ENCODE measurements around the gene SEMA3E. TPM values are rescaled to one million over a fixed set of nuclear protein-coding genes. Genes with fewer than 3 reads are reported as not detected.

SEMA3E gene
- total RNA-seq, 1 donor from 2014 or later = 4.1 TPM

DNA sequence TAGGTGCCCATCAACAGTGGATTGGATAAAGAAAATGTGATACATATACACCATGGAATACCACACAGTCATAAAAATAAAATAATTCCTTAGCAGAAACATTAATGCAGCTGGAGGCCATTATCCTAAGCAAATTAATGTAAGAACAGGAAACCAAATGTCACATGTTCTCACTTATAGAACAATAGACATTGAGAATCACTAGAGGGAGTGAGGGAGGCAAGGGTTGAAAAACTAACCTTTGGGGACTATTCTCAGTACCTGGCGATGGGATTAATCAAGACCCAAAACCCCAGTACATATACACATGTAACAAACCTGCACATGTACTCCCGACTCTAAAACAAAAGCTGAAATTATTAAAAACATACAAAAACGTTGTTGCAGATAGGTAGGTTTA is 222.6 kb downstream of the SEMA3E start:
- DNase-seq (ENCODE audit: low spot score) = no peak
- ATAC-seq = no peak
- intact Hi-C loops (cut with DNase I) = no loop called here

DNA sequence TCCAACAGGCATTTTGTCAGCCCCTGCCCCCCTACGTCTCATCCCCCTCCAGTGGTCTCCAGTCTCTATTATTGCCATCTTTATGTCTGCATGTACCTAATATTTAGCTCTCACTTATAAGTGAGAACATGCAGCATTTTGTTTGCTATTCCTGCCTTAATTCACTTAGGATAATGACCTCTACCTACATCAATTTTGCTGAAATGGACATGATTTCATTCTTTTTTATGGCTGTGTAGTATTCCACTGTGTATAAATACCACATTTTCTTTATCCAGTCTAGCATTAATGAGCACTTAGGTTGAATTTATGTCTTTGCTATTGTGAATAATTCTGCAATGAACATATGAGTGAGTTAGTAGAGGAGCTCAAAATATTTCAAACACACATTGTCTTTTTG is 229.9 kb downstream of the SEMA3E start:
- intact Hi-C loops (cut with DNase I) = no loop called here
- DNase-seq (ENCODE audit: low spot score) (no peak), ATAC-seq (no peak)

DNA sequence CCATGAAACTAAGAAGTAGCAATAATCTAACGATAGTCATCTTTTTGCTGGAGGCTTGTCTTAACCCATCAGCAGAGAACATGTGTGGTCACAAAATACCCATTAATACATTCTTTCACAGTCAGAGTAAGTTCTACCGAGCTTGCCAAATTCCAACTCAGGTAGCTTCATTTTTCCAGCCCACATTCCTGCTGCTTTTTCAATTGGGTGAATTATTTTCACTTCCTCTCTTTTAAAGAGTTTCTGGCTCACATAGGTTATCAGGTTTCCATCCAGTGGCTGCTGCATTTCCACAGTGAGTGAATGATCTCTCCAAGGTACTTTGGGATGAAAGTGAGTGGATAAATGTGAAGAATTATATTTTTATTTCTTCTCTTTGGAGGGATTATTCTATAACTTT is 233.1 kb downstream of the SEMA3E start:
- ATAC-seq (no peak), DNase-seq (ENCODE audit: low spot score) (no peak)
- intact Hi-C loops (cut with DNase I) = no loop called here

DNA sequence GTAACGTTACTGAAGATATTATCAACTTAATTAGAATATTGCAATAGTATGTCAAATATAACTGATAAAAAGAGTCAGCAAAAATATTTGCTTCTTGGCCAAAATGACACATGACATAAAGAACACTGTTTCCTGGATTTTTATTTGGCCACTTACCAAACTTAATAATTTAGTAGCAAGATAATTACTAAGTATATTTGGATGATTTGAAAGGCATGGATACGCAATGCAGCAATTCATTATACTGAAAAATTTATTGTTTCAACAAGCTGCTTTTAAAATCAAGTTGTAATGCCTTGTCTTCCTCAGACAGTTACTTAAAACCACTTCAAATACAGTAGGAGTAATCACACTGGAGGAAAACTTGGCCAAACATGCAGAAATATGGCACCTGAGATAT is 234.0 kb downstream of the SEMA3E start:
- no peak for DNase-seq (ENCODE audit: low spot score)
- intact Hi-C loops (cut with DNase I) = loop anchor here (5.0 kb wide), 1 partner anchor 242 kb away; no protein-coding TSS in a partner anchor
- no peak for ATAC-seq

DNA sequence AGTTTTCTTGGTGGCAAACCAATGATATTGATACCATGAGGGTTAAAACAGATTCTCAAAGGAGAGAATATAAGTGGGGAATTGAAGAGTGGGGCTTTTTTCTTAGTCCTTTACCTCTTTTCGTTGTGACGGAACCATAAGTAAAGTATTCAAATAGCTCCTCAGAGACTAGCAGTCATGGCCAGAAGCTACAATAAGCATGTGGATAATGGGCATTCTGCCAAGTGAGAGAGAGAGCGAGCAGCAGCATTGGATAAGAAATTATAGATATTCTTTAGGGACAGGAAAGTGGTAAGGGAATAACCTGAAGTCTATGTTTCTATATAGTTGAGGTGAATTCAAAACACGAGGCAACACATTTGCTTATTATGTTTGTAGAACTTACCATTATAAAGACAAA is 235.1 kb downstream of the SEMA3E start:
- intact Hi-C loops (cut with DNase I) = loop anchor here (5.0 kb wide), 1 partner anchor 243 kb away; no protein-coding TSS in a partner anchor
- ATAC-seq (no peak), DNase-seq (ENCODE audit: low spot score) (no peak)

DNA sequence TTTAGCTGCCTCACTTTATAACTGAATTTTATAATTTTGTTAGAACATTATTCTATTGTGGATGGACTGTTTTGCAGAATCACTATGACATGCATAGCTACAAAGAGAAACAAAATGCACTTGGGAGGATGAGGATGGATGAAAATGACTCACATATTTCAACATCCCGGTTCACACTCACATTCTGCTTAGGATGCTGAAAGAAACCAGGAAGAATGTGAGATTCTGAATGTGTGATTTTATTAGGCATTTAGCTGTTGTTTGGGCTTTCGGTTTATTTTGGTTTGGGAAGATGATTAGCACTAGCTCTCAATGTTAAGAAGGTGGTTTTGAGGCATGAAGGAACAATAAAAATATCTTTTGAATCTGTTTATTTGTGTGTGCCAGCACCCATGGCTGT is 235.5 kb downstream of the SEMA3E start:
- ATAC-seq (no peak), DNase-seq (ENCODE audit: low spot score) (no peak)
- intact Hi-C loops (cut with DNase I) = loop anchor here (5.0 kb wide), 1 partner anchor 244 kb away; no protein-coding TSS in a partner anchor

DNA sequence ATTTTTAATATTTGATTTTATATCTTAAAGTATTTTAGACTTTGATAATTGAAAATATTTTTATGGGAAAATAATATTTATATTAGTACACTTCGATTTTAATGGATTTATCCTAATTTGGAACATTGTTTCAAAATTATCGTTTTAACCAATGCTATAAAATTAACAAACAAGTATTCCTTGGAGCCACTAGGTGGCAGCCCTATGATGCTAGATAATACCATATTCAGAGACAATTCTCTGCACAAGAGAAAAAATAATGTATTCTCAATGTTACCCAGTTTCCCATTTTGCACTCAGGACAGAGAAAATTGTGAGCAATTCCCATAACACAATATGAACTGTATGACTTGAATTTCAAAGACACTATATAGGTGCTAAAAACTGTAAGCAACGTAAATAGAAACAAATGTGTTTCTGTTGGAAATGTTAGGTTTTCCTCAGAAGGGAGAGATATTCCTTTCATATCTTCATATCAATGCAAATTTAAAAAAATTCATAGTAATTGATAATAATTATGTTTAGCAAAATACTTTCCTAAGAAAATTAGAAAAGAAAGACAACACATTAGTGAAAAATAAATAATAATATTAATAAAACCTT is 237.8 kb downstream of the SEMA3E start:
- no peak for ATAC-seq
- intact Hi-C loops (cut with DNase I) = loop anchor here (5.0 kb wide), 1 partner anchor 246 kb away; no protein-coding TSS in a partner anchor

DNA sequence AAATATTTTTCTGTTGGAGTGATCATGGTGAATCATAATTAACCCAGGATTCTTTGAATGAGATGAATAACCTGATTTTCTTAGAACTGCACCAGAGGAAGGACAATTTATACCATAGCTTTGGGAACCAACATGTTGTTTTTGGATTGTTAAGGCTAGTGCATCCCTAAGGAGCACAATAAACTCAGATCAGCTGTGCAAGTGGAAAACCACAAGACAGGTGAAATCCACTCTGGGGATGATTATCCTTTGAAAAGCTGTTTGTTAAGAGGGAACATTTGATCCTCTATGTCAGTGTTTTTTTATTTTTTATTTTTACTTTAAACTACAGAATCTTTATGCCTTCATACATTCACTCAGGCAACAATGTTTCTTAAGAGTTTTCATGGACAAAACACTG is 254.2 kb downstream of the SEMA3E start:
- intact Hi-C loops (cut with DNase I) = no loop called here
- DNase-seq (ENCODE audit: low spot score) (no peak), ATAC-seq (no peak)

More for the DNA sequence above, 237.8 kb downstream of the SEMA3E start:
- DNase-seq (ENCODE audit: low spot score) = no peak

DNA sequence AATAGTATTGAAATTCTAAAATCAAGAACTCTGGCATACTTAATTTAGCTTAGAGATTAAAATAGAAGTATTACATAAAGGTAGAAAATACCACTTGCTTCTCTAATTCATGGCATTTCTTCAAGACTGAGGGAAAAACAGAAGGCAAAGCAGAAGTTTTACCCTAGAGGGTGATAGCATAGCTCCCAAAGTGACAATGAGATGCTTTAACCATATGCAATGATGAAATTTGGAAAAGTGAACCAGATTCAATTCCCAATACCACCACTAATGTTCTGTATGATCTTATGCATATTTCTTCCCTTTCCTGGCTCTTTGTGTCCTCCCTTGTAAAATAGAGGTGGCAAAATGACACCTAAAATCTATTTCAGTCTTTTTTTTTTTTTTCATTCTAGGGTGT is 260.5 kb downstream of the SEMA3E start:
- intact Hi-C loops (cut with DNase I) = no loop called here
- ATAC-seq (no peak), DNase-seq (ENCODE audit: low spot score) (no peak)

DNA sequence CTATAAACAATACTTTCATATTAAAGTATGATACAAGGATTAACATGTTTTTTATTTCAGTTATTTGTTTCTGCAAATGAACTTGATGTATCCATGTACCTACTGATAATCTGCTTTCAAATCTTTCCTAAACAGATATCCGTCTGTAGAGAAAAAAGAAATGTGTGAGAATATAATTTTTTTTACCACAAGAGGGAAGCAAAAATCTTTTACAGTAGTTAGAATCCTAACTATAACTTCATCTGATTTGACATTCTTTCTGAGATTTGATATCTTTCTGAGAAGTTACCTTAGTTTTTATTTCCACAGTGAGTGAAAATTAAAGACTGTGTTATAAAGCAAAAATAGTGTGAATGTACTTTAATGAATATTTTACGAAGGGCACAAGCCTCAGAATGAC is 282.3 kb downstream of the SEMA3E start:
- intact Hi-C loops (cut with DNase I) = no loop called here
- no peak for ATAC-seq
- DNase-seq (ENCODE audit: low spot score) = no peak

DNA sequence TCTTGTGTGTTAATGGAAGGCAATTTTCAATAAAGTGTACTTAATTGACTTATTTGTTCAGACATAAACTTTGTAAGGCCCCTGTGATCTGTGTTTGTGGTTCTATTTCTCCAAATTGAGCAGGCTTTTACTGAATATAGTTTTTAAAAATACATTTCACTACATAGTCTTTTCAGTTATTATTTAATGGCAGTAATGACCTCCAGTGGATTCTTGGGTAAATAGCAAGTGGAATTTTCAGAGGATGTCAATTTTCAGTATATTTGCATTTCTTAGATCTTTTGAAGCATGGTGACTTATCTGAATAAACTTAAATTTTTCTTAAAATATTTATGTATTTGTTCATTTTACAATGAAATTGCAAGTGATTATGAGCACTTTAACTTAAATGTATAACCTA is 283.2 kb downstream of the SEMA3E start:
- no peak for DNase-seq (ENCODE audit: low spot score)
- intact Hi-C loops (cut with DNase I) = no loop called here
- ATAC-seq = no peak

DNA sequence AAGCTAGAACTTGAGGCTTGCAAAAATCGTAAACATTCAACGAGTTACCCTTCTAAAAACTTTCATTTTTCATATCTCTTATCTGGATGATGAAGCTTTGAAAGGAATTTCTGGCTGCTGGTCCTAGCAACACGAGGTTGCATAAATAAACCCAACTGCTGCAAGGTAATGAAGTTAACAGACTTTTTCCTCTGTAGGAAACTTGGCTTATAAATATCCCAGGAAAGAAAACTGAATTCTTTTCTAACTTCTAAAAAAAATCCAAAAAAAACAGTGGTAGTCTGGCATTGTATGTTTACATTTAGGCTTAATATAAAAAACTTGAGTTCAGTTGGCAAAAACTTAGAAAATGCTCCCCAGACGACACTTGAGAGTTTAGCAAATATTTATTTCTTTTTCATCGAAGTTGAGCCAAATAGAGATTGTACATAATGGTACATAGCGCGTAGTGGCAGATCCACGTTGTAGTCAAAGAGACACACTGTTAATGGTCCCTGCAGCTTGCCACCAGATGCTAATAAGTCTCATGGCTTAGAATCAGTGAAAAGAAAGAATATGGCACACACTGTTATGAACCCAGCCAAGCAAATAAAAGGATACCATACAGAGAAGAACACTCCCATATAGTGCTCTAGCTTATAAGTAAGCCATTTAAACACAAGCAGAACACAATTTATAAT is 285.9 kb downstream of the SEMA3E start:
- DNase-seq (ENCODE audit: low spot score) = no peak
- intact Hi-C loops (cut with DNase I) = no loop called here
- ATAC-seq = no peak

DNA sequence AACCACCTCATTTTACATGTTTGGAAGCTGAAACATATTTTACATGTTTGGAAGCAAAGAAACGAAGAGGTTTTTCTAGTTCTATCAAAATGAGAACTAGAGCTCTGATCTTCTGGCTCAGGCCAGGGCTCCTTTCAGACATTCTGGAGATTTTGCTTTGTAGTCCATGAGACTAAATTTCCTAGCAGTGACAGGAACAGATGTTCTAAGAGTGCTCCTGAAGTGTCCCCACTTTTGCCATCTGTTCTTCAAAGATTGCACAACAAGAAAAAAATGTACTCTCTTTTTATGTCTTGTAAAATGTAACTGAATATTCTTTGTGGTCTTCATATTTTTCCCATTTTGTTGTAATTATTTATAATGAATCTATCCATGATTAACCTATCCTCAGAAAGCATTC is 289.8 kb downstream of the SEMA3E start:
- no peak for DNase-seq (ENCODE audit: low spot score)
- intact Hi-C loops (cut with DNase I) = loop anchor here (10.0 kb wide), 1 partner anchor 1876 kb away; no protein-coding TSS in a partner anchor
- ATAC-seq = no peak

DNA sequence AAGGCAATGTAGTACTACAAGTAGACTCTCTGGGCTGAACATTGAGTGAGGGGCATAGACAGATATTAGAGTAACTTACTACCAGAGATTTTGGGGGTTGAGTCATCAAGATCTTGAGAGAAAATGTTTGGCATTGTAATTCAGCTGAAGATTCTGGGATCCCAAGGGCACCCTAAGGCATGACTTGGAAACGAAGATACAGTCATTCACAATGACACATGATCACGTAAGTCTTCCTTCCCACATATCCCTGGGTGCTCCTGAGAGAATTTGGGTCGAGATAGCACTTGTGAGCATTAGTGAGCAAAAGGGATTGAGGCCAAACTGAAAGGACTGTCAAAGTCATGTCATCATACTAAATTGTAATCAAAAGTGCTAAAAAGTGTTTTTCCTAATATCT is 293.8 kb downstream of the SEMA3E start:
- DNase-seq (ENCODE audit: low spot score) (no peak), ATAC-seq (no peak)
- intact Hi-C loops (cut with DNase I) = loop anchor here (10.0 kb wide), 1 partner anchor 1880 kb away; no protein-coding TSS in a partner anchor

DNA sequence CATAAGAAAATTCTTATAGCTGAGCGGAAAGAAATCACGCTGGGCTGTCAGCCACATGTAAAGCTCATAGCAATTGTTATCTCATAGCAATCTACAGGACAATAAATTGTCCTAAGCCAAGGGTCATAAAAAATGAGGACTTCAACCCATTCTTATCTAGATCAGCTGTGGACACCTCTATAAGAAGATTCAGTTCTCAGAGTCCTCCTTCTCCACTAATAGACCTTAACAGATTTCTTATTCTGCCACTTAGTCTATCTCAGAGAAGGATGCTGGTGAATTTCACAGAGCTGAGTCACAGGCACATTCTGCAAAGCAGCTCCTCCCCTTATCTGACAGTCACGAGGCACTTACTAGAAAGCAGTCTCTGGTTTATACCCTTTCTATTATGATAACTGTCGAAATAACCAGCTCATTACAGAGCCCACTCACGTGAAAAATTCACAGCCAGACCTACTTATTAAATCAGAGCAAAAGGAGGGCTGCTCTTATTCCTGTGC is 300.9 kb downstream of the SEMA3E start:
- no peak for ATAC-seq
- intact Hi-C loops (cut with DNase I) = no loop called here
- DNase-seq (ENCODE audit: low spot score) = no peak

DNA sequence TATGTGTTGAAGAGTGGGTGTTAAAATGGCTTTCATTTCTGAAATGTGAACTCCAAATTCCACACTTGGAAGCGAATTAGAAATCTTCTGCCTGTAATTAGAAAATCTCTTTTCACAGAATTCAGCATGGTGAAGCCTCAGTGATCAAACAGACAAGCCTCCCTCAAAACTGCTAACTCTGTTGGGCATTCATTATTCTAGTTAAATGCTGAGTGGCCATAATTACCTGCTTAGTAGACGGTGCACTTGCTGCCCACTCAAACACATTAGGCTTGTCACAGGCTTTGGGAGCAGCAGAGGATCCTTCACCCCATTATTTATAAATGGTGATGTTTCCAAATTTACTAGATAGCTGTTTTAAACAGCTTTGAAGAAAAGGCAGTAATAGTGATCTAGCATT is 309.0 kb downstream of the SEMA3E start:
- intact Hi-C loops (cut with DNase I) = no loop called here
- no peak for DNase-seq (ENCODE audit: low spot score)
- no peak for ATAC-seq

DNA sequence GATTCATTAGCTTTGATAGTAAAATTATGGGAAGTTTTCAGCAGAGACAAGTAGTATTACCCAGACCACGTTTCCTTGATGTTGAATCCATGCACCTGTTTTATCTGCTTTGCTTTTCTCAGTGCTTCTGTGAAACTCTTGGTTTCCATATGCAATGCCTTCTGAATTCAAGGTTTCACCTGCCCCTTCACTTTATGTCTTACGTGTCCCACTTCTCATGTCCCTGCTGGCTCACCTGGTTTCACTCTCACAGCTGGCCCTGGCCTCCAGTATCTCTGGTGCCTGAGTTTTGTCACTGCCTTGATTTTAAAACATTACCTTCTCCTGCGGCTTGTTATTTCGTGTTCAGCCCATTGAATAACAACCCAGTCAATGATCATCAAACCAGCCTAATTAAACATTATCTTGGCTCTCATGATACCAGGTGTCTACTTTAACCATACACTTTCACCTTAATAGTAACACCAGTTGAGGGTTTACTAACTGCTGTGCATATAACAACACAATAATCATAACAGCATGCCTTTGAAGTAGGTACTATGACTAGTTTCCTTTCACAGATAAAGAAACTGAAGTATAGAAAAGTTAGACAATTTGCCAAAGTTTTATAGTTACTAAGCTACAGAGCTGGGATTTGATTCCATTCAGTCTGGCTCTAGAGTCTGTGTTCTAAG is 310.5 kb downstream of the SEMA3E start:
- DNase-seq (ENCODE audit: low spot score) (no peak), ATAC-seq (no peak)
- intact Hi-C loops (cut with DNase I) = no loop called here

DNA sequence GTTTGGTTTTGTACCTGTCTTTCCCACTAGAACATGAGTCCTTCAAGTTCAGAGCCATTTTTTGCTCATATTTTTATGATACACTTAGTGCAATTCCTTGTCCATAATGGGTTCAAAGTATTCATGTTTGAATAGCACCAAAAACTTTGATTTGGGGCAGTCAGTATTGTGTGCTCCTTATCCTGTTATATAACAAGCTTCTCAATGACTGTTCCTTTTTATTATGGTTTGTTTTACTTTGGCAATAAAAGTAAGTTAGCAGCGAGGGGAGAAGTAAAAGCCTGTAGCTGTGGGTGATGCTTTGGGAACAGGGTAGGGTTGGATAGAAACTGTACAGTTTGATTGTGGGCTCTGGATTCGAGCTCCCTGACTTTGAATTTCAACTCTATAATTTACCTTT is 311.9 kb downstream of the SEMA3E start:
- intact Hi-C loops (cut with DNase I) = no loop called here
- no peak for ATAC-seq
- no peak for DNase-seq (ENCODE audit: low spot score)

DNA sequence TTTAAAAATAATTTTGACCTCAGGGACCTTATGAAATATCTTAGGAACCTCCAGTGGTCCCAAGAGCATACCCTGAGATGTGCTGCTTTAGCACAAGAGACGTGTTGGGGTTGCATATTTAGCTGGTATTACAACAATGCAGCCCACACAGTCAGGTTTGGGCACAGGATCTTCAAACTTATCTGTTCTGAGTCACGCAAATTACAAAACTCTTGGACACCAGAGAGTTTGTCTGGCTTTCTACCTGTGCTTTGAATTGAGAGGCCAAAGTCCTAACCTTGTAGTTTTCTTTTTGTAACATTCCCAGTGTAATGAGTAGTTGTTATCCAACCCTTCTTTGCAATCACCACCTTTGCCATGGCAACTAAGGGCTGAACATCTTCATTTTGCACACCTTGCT is 322.7 kb downstream of the SEMA3E start:
- intact Hi-C loops (cut with DNase I) = no loop called here
- no peak for DNase-seq (ENCODE audit: low spot score)
- no peak for ATAC-seq

DNA sequence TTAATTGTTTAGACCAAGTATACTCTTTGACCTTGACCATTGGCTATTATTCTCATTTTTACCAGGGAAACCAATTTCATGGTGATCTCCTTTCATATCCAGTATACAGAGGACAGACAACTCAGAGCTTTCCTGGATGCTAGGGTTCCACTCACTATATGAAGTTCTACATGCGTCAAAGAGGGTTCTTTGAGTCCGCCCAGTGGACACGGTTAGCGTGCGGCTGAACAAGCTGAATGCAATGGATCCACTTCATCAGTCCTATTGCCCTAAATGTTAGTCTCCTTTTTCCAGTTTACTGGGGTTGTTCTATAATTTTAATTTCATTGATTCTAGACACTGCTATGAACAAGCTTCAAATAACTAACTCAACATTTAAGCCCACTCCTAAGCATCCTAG is 323.9 kb downstream of the SEMA3E start:
- ATAC-seq (no peak), DNase-seq (ENCODE audit: low spot score) (no peak)
- intact Hi-C loops (cut with DNase I) = no loop called here
